MM.1S (cell line): ENCODE measurements around the gene FASLG.

ENCODE experiments used
- DNase-seq: peaks from one replicate; pipeline ENCODE4 v3.0.0-alpha.2; 2015
- H2AFZ ChIP-seq: fragments of 300-600 bp; sonication (generic); 2 replicates; pipeline ENCODE4 v1.6.0; 2016; ENCODE audit warnings: antibody characterized with exemption, low read length
- H3F3A ChIP-seq: fragments of 300-600 bp; sonication (generic); 2 replicates; pipeline ENCODE4 v1.6.1; 2016; ENCODE audit warnings: mild to moderate bottlenecking, antibody characterized with exemption, low read length, moderate library complexity, mixed read lengths; ENCODE audit not compliant: insufficient read depth
- H3K27ac ChIP-seq: fragments of 300-600 bp; sonication (generic); 2 replicates; pipeline ENCODE4 v1.5.1; 2016; ENCODE audit warnings: mild to moderate bottlenecking, low read length
- H3K27me3 ChIP-seq: fragments of 300-600 bp; sonication (generic); replicated peaks from 2 replicates; pipeline ENCODE4 v1.6.0; 2016; ENCODE audit warnings: low read length; ENCODE audit not compliant: insufficient read depth
- H3K36me3 ChIP-seq: fragments of 300-600 bp; sonication (generic); replicated peaks from 2 replicates; pipeline ENCODE4 v1.6.1; 2016; ENCODE audit warnings: mild to moderate bottlenecking, low read length, mixed read lengths; ENCODE audit not compliant: insufficient read depth
- H3K4me1 ChIP-seq: fragments of 300-600 bp; sonication (generic); 2 replicates; pipeline ENCODE4 v1.6.1; 2016; ENCODE audit warnings: low read length, mixed read lengths
- H3K4me2 ChIP-seq: fragments of 300-600 bp; sonication (generic); 2 replicates; pipeline ENCODE4 v1.6.0; 2016; ENCODE audit warnings: low read depth, low read length
- H3K4me3 ChIP-seq: fragments of 300-600 bp; sonication (generic); 2 replicates; pipeline ENCODE4 v1.5.1; 2016; ENCODE audit warnings: low read length, mixed read lengths
- H3K79me2 ChIP-seq: fragments of 300-600 bp; sonication (generic); 2 replicates; pipeline ENCODE4 v1.6.1; 2016; ENCODE audit warnings: mixed run types, low read length, mixed read lengths
- H3K9ac ChIP-seq: fragments of 300-600 bp; sonication (generic); 2 replicates; pipeline ENCODE4 v1.6.1; 2016; ENCODE audit warnings: low read length, mixed read lengths
- H3K9me2 ChIP-seq: fragments of 300-600 bp; sonication (generic); replicated peaks from 2 replicates; pipeline ENCODE4 v1.6.1; 2016; ENCODE audit warnings: mild to moderate bottlenecking, low read length, mixed read lengths; ENCODE audit not compliant: insufficient read depth
- H3K9me3 ChIP-seq: fragments of 300-600 bp; sonication (generic); replicated peaks from 2 replicates; pipeline ENCODE4 v1.6.1; 2016; ENCODE audit warnings: mild to moderate bottlenecking, low read length, mixed read lengths; ENCODE audit not compliant: insufficient read depth
- H4K20me1 ChIP-seq: fragments of 300-600 bp; sonication (generic); 2 replicates; pipeline ENCODE4 v1.6.1; 2016; ENCODE audit warnings: mild to moderate bottlenecking, low read length, moderate library complexity, mixed read lengths; ENCODE audit not compliant: insufficient read depth
- EZH2 ChIP-seq: fragments of 300-600 bp; sonication (generic); optimal IDR thresholded peaks from 2 replicates; pipeline ENCODE3; 2017; ENCODE audit warnings: low read depth, mild to moderate bottlenecking, antibody characterized with exemption, low read length, mixed read lengths
- EZH2phosphoT487 ChIP-seq: fragments of 300-600 bp; sonication (generic); IDR thresholded peaks from 2 replicates; pipeline ENCODE4 v1.6.1; 2018; ENCODE audit warnings: antibody characterized with exemption, low read length
- TF ChIP-seq, protein P1 (sequence below): fragments of 300-600 bp; sonication (generic); IDR thresholded peaks from 2 replicates; pipeline ENCODE4 v1.5.1; 2016; ENCODE audit warnings: antibody characterized with exemption, low read length, mixed read lengths

The FASLG gene

GRCh38 chr1:172657586-172657985 lies 1.3 kb upstream of the FASLG start:
- Histone ChIP-seq H3K9me3 (no peaks in the 10 kb centered on the region), H3K4me3 (no peak overlapping the region), H3K27ac (no peak overlapping the region), H3K4me2 (no peak overlapping the region), H3K27me3 (no peaks in the 10 kb centered on the region), H3K36me3 (no peaks in the 10 kb centered on the region), H3K79me2 (no peaks in the 10 kb centered on the region), H2AFZ (no peak overlapping the region), H3K4me1 (no peaks in the 10 kb centered on the region), H3F3A (no peaks in the 10 kb centered on the region), H4K20me1 (no peaks in the 10 kb centered on the region), H3K9ac (no peak overlapping the region), H3K9me2 (no peaks in the 10 kb centered on the region)
- no peak for DNase-seq
- TF ChIP-seq, protein P1, sequence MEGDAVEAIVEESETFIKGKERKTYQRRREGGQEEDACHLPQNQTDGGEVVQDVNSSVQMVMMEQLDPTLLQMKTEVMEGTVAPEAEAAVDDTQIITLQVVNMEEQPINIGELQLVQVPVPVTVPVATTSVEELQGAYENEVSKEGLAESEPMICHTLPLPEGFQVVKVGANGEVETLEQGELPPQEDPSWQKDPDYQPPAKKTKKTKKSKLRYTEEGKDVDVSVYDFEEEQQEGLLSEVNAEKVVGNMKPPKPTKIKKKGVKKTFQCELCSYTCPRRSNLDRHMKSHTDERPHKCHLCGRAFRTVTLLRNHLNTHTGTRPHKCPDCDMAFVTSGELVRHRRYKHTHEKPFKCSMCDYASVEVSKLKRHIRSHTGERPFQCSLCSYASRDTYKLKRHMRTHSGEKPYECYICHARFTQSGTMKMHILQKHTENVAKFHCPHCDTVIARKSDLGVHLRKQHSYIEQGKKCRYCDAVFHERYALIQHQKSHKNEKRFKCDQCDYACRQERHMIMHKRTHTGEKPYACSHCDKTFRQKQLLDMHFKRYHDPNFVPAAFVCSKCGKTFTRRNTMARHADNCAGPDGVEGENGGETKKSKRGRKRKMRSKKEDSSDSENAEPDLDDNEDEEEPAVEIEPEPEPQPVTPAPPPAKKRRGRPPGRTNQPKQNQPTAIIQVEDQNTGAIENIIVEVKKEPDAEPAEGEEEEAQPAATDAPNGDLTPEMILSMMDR = no peak
- TF ChIP-seq EZH2phosphoT487 (no peak), EZH2 (no peak)

DNA sequence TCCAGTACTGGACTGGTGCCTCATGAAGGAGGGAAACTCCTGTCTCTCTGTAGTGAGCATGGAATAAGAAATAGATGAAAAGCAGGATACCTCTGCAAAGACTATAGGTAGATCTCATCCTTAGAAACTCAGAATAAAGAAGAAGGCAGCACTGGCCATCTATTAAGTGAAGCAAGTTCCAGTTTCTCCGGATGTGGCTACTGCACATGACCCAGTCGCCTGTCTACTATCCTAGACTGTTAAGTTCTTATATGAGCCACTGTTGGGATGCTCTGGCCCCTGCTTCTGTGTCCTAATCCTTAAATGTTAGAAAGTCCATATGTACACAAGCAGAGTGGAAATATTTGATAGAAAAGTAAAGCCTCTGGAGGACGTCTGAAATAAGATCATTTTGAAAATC lies 2.2 kb downstream of the FASLG start:
- peak; percentile 24 for DNase-seq
- TF ChIP-seq EZH2 = no peak
- no peak for TF ChIP-seq EZH2phosphoT487
- TF ChIP-seq, protein P1 = no peak
- no peak overlapping the region for H3K27ac ChIP-seq
- H3K79me2 ChIP-seq = no peaks in the 10 kb centered on the region
- H3K4me3 ChIP-seq = no peak overlapping the region
- H4K20me1 ChIP-seq = no peaks in the 10 kb centered on the region
- H3K36me3 ChIP-seq = no peaks in the 10 kb centered on the region
- H3K9me2 ChIP-seq = no peaks in the 10 kb centered on the region
- no peak overlapping the region for H3K4me2 ChIP-seq
- H2AFZ ChIP-seq = no peak overlapping the region
- H3F3A ChIP-seq = no peaks in the 10 kb centered on the region
- H3K9ac ChIP-seq = no peak overlapping the region
- H3K9me3 ChIP-seq = no peaks in the 10 kb centered on the region
- no peaks in the 10 kb centered on the region for H3K4me1 ChIP-seq
- no peaks in the 10 kb centered on the region for H3K27me3 ChIP-seq

DNA sequence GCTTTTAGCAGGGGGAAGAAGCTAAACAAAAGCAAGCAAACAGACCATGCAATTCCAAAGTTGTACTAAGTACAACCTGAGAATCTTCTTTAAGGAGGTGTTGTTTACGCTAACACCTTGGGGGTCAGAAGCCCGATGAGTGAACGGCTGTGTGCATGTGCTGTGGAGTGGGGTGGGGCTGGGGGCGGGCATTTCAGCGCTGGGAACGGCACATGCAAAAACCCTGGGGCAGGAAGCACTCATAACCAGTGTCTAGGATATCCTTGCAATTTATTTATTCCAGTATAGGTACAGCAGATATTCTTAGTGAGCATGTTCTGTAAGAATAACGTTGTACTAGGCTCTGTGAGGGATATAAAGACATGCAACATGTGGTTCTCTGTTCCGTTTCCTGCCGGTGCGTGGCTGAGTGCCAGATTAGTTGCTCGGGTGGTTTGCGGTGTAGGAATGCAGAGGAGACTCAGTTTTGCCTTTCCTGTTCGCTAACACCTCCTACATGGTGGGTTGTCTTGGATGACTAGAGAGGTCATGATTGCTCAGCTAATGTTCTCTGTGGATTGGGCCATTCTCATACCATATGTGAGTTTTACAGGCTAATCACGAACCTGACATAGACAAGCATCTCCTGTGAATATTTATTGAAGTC lies 3.7 kb downstream of the FASLG start:
- TF ChIP-seq EZH2 = no peak
- TF ChIP-seq, protein P1 = no peak
- TF ChIP-seq EZH2phosphoT487 = no peak
- Histone ChIP-seq H3K4me2 (peak overlapping the region; percentile 2; the same call in 1 of the 2 replicates), H3F3A (no peaks in the 10 kb centered on the region), H4K20me1 (no peaks in the 10 kb centered on the region), H3K4me3 (no peak overlapping the region), H3K79me2 (no peaks in the 10 kb centered on the region), H3K9me3 (no peaks in the 10 kb centered on the region), H3K27me3 (no peaks in the 10 kb centered on the region), H3K27ac (no peak overlapping the region), H3K9ac (no peak overlapping the region), H2AFZ (no peak overlapping the region; the same call in 1 of the 2 replicates), H3K36me3 (no peaks in the 10 kb centered on the region), H3K4me1 (no peaks in the 10 kb centered on the region), H3K9me2 (no peaks in the 10 kb centered on the region)
- peak; percentile 70 for DNase-seq
